HG02870 (cell line): ENCODE data around the gene YDJC.
"Not testable (repeated sequence)": the region's sequence is repeated elsewhere in the genome, so short reads cannot be mapped to it uniquely, and the experiment has no call there.

Experiments used
- ATAC-seq: cut with Tn5 transposase; IDR thresholded peaks from one replicate; pipeline ENCODE4 v1.9.1; 2021; ENCODE audit warnings: mild to moderate bottlenecking, moderate library complexity; ENCODE audit not compliant: unreplicated experiment

Gene YDJC

DNA sequence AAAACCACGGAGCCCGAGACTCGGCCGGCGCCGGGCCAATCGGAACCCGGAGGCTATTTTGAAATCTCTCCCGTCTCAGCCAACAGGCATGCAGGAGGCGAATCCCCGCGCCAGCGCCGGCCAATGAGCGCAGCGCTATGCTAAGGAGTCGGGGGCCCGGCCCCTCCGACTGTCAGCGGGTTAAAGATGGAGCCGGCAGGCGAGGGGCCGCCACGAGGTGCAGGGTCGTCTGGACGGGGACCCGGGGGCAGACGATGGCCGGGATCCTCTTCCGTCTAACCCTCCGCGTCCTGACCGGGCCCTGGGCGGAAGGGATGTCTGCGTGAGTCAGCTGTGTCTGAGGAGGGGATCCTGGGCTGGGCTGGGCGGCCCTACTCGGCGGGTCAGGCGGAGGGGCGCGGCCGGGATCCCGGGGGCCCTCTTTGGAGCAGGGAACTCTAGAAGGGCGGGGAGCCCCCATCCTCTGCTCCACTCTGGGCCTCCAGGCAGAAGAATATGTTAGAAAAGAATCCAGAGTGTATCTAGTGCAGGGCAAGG lies 22.3 kb upstream of the YDJC start:
- peak; percentile 89 for ATAC-seq

DNA sequence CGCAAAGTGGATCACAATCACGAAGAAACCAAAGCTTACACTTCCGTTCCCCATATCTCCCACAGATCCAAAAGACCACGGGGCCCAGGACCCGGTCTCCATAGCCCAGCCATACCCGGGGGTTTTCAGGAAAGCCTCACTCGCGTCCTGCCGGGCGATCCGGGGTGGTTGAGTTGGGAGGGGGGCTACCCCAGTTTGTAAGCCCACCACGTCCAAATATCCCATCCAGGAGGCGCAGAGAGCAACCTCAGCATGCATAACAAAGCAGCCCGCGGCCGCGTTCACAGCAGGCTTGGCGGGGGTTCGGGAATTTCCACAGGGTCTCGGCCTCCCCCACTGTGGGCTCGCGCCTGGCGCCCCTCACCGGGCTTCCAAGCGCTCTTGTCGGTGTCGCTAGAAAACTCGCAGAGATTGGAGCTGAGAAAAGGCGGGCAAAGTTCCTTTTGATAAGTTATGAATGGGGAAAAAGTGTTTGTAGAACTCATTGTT lies 21.7 kb upstream of the YDJC start:
- ATAC-seq: peak; percentile 11

DNA sequence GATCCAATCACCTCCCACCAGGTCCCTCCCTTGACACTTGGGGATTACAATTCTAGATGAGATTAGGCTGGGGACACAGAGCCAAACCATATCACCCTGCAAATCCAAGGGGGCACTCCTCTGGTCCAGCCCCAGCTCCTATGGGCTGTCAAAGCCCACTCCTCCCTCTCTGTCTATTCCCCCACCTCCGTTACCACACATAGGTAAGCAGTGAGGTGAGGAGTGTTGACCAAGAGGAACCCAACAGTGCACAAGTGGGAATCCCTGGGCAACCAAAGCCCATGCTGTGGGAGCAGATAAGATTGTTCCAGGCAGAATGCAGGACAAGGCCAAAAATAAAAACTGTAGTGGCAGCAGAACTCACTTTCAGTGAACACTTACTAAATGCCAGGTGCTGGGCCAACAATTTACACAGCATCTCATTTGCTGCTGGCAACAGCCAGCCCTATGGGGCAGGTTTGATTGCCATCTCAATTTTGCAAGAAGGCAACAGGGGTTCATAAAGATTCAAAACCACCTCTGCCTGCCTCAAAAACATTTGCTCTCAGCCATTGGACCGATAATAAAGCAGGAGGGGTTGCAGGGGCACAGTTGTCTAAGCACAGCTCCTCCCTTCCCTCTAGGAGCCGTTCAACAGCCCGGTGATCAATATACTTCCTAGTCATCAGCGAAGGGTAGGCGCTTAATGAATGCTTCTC lies 21.1 kb upstream of the YDJC start:
- ATAC-seq: no peak

DNA sequence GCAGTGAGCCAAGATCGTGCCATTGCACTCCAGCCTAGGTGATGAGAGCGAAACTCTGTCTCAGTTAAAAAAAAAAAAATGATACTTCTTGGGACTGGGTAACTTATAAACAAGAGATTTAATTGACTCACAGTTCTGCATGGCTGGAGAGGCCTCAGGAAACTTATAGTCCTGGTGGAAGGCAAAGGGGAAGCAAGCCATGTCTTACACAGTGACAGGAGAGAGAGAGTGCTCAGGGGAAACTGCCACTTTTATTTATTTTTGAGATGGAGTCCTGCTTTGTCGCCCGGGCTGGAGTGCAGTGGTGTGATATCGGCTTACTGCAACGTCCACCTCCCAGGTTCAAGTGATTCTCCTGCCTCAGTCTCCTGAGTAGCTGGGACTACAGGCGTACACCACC lies 20.5 kb upstream of the YDJC start:
- no peak for ATAC-seq

DNA sequence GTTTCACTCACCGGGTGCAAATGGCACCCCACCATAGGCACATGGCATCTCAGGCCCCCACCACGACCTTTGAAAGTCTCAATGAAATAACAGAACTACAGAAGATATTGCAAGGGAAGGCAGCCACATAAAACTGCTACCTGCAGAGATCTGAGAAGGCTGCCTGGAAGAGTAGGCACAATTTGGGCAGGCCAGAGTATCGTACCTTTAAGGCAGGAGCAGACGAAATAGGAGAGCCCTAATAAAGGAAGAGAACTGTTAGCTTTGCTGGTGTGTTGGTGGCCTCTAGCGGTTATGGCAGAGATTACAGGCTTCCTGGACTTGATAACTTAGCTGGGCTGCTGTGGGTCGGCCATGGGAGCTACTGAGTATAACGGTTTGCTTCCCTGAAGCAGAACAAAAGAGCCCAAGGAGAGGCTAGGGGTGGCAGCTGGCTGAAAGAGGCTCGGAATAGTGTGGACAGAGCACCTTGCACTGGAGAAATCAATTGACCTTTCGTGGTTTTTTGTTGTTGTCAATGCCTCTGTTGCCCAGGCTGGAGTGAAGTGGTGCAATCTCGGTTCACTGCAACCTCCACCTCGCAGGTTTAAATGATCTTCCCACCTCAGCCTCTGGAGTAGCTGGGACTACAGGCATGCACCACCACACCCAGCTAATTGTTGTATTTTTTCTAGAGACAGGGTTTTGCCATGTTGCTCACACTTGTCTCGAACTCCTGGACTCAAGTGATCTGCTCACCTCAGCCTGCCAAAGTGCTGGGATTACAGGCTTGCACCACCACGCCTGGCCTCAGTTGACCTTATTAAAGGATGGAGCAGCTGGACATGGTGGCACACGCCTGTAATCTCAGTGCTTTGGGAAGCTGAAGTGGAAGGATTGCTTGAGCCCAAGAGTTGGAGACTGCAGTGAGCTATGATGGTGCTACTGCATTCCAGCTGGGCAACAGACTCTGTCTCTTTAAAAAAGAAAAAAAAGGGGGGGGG lies 17.1 kb upstream of the YDJC start:
- ATAC-seq: no peak

DNA sequence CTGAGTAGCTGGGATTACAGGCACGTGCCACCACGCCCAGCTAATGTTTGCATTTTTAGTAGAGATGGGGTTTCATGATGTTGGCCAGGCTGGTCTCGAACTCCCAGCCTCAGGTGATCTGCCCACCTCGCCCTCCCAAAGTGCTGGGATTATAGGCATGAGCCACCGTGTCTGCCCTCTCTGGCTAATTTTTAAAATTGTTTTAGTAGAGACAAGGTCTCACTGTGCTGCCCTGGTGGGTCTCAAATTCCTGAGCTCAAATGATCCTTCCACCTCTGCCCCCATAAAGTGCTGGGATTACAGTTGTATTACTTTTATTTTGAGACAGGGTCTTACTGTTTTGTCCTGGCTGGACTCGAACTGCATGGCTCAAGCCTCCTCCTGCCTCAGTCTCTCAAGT lies 15.7 kb upstream of the YDJC start:
- ATAC-seq: not testable (repeated sequence)

DNA sequence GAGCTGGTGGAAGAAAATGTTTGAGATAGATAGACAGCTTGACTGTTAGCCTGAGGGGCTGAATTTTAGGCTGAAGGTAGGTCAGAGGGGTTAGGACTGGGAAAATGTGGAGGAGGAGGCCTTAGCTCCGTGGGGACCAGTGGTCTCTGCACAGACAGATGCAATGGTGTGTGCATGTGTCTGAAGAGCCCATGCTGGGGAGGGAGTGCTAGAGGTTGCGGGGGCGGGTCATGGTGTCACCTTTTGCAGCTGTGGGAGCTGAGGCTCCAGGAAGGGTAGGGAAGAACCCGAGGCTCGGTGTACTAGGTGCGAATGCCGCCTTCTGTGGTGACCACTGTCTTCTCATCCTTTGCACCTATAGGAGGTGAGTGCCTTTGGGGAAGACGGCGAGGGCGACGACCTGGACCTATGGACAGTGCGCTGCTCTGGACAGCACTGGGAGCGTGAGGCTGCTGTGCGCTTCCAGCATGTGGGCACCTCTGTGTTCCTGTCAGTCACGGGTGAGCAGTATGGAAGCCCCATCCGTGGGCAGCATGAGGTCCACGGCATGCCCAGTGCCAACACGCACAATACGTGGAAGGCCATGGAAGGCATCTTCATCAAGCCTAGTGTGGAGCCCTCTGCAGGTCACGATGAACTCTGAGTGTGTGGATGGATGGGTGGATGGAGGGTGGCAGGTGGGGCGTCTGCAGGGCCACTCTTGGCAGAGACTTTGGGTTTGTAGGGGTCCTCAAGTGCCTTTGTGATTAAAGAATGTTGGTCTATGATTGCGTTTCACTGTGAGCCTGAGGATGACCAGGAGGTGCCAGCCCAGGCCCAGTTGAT lies 13.9 kb upstream of the YDJC start:
- ATAC-seq: no peak

DNA sequence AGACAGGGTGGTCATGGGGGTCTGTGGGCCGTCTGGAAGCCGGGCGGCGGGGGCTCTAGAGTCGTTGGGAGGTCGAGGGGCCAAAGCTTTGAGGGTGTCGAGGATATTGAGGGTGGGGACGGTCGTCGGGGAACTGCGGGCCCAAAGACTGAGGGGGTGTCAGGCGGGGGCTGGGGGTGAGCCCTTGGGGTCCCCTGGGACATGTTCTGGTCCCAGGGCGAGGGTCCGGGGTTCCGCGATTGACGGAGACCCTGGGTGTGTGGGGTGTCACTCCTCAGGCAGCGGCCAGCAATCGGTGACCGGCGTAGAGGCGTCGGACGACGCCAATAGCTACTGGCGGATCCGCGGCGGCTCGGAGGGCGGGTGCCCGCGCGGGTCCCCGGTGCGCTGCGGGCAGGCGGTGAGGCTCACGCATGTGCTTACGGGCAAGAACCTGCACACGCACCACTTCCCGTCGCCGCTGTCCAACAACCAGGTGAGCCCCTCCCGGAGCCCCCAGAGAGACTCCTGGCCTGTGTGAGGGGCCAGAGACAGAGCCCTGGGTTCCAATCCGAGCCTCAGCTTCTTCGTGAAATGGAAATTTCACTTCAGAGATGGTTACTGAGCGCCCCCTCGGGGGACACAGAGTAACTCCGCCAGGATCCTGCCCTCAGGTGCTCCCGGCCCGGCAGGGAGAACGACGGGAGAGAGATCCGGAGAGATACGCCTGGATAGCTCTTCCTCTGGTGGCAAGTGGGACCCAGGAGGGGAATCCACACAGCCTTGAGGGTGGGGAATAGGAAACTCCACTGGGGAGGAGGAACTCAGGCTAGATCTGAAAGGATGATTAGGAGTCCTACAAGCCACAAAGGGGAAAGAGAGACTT lies 13.0 kb upstream of the YDJC start:
- ATAC-seq: no peak

DNA sequence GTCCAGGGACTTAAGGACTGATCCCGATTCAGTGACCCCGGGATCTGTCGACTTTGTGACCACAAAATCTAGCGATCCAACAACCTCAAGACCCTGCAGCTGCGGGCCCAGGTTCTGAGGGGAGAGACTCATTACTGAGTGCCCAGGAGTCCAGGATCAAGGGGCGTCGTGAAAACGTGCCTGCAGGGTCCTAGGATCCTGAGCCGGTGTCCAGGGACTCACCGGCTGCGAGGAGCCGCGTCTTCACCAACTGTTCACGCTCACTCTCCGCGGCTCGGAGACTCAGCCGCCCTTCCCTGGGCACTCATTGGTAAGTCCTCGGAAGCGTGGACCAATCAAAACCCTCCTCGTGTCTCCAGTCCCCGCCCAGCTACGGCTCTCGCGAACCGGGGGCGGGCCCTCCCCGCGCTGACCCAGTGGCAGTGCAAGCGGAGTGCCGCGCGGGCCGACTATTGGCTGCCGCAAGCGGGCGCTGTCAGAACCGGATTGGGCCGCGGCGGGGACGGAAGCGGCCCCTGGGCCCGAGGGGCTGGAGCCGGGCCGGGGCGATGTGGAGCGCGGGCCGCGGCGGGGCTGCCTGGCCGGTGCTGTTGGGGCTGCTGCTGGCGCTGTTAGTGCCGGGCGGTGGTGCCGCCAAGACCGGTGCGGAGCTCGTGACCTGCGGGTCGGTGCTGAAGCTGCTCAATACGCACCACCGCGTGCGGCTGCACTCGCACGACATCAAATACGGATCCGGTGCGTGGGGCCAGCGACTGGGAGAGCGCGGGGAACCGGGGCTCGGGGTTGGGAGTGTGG lies 12.2 kb upstream of the YDJC start, which contains the start of gene SDF2L1:
TSS of gene SDF2L1 (plus strand) at position 514 of the 795 bp plus-strand sequence. CDS start at position 549, 35 bp downstream.
- peak; percentile 89 for ATAC-seq

DNA sequence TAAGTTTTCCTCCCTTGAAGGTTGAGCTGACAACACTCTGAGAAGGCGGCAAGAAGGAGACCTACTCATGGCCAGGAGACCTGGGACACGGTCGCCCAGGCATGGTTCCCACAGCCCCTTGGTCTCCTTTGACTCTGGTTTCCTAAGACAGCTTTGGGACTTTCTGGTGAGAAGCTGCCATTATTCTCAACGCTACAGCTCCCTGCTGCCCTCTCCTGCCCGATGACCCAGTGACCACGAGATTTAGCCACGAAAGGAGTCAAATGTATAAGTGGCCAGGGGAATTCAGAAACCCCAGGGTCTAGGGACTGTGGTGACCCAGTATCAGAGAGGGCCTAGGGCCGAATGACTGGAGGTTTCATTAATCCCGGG lies 11.6 kb upstream of the YDJC start:
- ATAC-seq: peak; percentile 13

DNA sequence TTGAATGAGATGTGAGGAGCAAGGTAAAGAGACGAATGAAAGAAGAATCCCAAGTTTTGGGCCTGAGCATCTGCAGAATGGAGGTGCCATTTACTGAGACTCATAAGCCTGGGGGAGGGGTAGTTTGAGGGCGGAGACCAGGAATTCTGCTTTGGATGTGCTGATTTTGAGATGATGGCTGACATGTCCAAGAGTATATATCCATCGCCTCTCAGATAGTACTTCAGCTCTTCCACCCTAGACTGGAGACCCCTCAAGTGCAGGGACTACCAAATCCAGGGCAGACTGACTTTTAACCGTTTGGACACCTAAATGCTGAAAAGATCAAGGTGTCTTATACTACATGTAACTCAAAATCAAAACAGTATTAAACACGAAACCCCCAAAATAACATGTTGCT lies 11.0 kb upstream of the YDJC start:
- ATAC-seq: no peak

DNA sequence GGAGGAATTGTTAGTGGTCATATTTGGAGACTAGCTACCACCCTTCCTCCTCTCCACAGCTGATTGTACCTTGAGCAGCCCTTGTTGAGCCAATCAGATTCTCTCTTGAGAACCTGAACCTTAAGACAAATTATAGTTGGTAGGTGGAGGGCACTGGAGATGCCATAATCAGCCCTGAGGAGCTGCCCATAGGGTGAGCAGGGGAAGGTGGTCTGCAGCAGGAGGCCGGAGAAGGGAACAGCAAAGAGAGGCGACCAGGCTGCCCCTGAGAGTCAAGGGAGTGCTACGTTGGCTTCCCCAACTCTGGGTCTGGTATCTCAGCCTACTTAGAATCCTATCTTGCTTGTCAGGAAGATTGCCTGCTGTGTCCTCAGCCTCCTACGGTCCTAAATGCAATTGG lies 9.5 kb upstream of the YDJC start:
- no peak for ATAC-seq

DNA sequence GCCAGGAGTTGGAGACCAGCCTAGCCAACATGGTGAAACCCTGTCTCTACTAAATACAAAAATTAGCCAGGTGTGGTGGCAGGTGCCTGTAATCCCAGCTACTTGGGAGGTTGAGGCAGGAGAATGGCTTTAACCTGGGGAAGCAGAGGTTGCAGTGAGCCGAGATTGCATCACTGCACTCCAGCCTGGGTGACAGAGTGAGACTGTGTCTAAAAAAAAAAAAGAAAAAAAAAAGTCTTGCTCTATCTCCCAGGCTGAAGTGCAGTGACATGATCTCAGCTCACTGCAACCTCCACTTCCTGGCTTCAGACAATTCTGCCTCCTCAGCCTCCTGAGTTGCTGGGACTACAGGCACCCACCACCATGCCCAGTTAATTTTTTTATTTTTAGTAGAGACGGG lies 7.6 kb upstream of the YDJC start:
- ATAC-seq: not testable (repeated sequence)

DNA sequence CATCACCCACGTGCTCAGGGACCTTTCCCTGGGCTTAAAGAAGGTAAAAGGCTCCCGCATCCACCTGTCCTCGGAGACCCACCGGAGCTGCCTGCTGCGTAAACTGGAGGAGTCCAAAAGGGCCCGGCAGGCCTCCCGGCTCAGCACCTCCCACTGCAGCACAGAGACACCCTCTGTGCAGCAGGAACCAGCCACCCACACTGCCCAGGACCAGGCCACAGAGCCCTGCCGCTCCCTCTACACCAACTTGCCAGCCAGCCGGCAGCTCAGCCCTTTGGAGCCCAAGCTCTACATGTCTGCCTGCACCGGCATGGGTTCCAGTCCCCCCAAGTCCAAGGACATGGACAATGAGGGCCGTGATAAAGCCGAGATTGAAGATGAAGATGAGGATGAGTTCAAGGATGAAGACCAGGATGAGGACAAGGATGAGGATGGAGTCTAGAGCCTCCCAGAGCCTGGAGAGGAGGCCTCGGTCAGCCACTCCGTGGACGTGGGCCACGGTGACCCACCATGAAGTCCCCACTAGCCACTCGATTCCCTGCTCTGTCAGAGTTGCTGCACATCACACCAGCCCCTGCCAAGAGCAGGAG lies 6.9 kb upstream of the YDJC start:
- ATAC-seq: no peak

DNA sequence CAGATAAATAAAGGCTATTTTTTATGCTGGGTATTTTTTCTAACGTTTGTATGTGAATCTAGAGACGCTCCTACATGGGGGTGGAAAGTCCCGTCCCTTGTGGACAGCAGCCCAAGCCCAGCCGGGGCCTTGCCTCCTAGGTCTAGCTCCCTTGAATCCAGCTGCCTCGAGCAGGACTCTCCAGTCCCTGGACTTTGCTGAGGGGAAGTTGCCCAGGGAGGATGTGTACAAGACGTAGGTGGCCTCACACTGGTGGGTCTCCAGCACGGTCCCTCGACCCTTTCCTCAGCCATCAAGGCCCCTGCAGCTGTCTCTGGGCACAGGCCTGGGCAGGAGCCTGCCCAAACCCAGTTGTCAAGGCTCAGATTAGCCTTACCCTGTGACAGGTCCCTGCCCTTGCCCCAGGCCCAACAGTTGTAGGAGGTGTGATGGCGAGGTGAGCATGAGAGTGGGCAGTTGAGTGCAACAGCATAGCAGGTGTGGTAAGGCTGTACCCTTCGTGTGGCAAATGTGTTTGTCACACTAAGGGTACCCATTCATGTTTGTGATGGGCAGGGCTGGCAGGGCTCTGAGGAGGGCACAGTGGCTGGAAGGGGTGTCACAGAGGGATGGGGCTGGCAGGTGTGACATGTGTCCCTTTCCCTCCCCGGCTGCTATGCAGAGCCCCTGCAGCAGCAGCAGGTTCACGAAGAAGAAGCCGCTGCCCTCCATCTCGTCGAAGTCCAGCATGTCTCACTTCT lies 6.1 kb upstream of the YDJC start:
- no peak for ATAC-seq

DNA sequence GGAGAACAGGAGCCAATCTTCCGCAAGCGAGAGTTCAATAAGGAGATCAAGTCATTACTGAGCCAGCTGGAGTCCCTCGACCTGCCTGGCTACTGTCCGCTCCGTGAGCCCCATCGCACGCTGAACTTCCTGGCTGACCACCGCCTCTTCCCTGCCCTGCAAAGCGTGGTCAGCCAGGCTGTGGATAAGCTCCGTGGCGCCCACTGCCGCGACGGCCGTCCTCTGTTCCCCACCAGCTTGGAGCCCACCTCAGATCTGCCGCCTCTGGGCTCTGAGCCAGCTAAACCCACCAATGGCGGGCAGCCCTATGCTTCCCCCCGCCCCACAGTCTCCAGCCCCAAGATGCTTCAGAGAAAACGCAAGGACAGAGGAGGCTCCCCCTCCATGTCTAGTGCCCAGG lies 5.0 kb upstream of the YDJC start:
- no peak for ATAC-seq

DNA sequence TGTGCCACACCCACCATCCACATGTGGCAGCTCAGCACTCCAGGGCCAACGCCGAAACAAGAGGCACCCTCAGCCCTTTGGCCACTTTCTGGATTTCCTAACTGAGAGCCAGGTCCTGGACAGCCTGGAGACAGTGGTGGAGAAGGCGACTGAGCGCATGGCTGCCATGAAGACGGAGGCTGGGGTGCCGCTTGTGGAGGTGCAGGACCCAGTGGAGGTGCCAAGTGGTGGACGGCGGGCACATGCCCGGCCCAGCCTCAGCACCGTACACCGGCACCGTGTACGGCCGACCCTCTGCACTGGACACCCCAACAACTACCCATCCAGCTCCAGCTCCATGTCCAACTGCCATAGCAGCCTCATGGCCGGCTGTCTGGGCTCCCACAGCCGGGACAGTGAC lies 4.3 kb upstream of the YDJC start:
- ATAC-seq: no peak

DNA sequence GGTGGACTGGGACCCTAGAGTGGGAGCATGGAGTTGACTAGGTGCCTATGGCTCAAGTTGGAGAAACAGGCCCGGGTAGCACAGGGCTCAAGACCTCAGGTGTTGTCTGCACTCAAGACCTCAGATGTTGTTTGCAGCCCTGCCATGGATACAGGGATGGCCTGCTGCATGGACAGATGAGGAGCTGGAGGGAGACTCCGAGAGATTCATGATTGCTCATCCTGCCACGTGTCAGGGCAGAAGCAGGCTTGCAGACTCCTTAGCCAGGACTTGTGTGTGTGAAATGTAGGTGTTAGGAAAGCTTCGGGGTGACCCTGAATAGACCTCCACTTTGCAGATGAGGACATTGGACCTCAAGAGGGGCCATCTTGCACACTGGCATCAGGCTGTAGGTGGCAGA lies 3.7 kb upstream of the YDJC start:
- no peak for ATAC-seq
